ENCODE results near the gene CDC27.

CDC27 gene

DNA sequence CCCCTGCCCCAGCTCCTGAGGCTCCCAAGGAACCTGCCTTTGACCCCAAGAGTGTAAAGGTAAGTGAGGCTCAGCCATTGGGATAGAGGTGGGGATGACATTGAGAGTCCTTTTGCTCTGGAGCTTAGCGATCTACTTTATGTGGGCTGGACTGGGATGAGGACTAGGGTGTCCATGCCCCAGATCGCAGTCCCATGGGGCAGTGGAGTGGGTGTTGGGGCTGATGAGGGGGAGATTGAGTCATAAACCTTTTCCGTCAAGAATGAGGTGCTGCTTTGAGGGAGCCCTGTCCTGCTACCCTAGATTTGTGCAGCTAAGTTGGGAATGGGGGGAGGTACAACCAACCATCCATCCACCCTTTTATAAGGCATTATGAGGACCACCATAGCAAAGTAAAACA lies 20.4 kb upstream of the CDC27 start:
- Histone ChIP-seq H3K27me3 (ENCODE audit: control insufficient read depth in 1 of 2, insufficient read depth in 2 of 2, low read length in 2 of 2) (no peaks in the 10 kb centered on the region), H3K36me3 (ENCODE audit: control insufficient read depth in 1 of 2, insufficient read depth in 2 of 2, low read length in 2 of 2) (no peaks in the 10 kb centered on the region), H3K9ac (ENCODE audit: low read depth in 1 of 2, low read length in 2 of 2) (no peak overlapping the region), H3K4me1 (ENCODE audit: control insufficient read depth in 1 of 2, insufficient read depth in 2 of 2, low read length in 2 of 2) (peaks cover 22 to 23% of the 10 kb centered on the region in 2 donors), H3K4me3 (ENCODE audit: low read depth in 1 of 2, low read length in 2 of 2) (no peak overlapping the region), H3K27ac (ENCODE audit: low read depth, low read length) (no peak overlapping the region), H3K9me3 (ENCODE audit: control insufficient read depth in 1 of 2, low read length in 2 of 2) (no peaks in the 10 kb centered on the region)

DNA sequence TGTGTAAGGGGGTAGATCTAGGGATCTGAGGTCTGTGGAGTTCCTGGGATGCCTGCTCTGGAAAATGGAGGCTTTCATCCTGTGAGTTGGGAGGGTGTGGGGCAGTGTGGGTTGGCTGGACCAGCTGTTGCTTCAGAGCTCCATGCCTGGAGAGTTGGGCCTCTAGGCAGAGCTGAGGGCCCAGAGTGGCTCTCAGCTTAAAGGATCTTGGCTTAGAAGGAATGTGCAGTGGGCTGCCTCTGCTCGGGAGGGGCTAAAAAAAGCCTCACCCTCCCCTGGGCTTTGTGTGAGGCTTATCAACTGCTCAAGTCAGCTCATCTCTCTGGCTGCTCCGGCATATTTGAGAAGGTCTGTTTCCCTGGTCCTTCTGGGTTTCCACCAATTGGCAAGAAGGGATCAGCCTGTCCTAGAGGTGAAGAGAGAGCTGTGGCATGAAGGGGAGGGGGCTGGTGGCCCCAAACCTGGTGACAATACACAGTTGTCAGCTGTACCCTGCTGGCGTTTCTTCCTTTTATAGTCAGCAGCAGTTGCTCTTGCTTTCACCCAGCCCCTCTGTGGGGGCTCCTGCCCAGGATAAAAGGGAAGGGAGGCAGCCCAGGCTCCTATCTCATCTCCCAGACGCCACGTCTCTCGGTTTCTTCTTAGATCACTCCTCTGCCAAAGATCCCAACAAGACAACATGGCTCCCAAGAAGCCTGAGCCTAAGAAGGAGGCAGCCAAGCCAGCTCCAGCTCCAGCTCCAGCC lies 19.8 kb upstream of the CDC27 start, which contains the start of gene MYL4:
Gene MYL4 (plus strand): TSS at position 605 of the 745 bp plus-strand sequence. CDS start 75 bp downstream, at position 680.
- H3K9me3 ChIP-seq (ENCODE audit: control insufficient read depth in 1 of 2, low read length in 2 of 2), result no peaks in the 10 kb centered on the region
- H3K36me3 ChIP-seq (ENCODE audit: control insufficient read depth in 1 of 2, insufficient read depth in 2 of 2, low read length in 2 of 2), result no peaks in the 10 kb centered on the region
- no peak within 1 kb of the TSS for H3K9ac ChIP-seq (ENCODE audit: low read depth in 1 of 2, low read length in 2 of 2)
- H3K4me3 ChIP-seq (ENCODE audit: low read depth in 1 of 2, low read length in 2 of 2), result no peak within 1 kb of the TSS
- no peak within 1 kb of the TSS for H3K27ac ChIP-seq (ENCODE audit: low read depth, low read length)
- H3K4me1 ChIP-seq (ENCODE audit: control insufficient read depth in 1 of 2, insufficient read depth in 2 of 2, low read length in 2 of 2), result peaks cover 28 to 29% of the 10 kb centered on the region in 2 donors
- H3K27me3 ChIP-seq (ENCODE audit: control insufficient read depth in 1 of 2, insufficient read depth in 2 of 2, low read length in 2 of 2), result no peaks in the 10 kb centered on the region

DNA sequence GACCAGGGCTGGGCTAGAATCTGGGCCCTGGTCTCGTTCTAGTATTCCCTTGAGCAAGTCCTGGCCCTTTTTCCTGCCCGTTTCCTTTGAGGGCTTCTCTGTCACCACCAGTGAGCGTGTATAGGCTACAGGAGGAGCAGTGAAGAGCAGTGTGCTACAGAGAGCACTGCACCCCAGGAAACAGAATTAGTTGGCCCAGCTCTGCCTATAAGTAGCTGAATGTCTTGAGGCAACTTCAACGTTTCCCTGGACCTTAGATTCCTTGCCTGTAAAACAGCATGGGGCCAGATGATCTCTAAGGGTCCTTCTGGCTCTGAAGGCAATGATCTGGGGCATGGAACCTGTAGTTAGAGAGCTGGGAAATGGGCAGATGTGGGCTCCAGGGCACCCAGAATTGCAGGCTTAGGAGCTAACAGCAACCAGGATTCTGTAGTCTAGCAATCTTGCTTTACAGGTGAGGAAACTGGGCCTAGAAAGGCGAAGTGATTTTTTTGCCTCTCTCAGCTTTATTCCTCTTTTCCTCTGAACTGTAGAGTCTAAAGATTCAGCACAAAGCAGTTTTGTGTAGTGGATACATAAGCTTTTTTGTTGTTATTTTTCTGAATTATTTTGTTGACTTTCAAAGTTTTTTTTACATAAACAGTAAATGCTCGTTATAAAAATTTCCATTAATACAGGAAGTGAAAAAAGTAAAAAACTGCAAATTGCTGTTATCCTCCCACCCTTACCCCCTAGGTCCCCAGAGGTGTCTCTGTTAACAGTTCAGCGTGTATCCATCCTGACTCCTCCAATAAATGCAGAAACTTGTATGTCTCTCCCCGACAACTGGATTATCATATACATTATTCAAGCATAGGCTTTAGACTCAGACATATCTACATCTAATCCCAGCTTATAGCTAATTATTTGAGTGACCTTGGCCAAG lies 18.3 kb upstream of the CDC27 start:
- Histone ChIP-seq H3K9ac (ENCODE audit: low read depth in 1 of 2, low read length in 2 of 2) (no peak overlapping the region), H3K4me3 (ENCODE audit: low read depth in 1 of 2, low read length in 2 of 2) (no peak overlapping the region), H3K4me1 (ENCODE audit: control insufficient read depth in 1 of 2, insufficient read depth in 2 of 2, low read length in 2 of 2) (peaks cover 33 to 34% of the 10 kb centered on the region in 2 donors), H3K9me3 (ENCODE audit: control insufficient read depth in 1 of 2, low read length in 2 of 2) (no peaks in the 10 kb centered on the region), H3K27ac (ENCODE audit: low read depth, low read length) (no peak overlapping the region), H3K36me3 (ENCODE audit: control insufficient read depth in 1 of 2, insufficient read depth in 2 of 2, low read length in 2 of 2) (no peaks in the 10 kb centered on the region), H3K27me3 (ENCODE audit: control insufficient read depth in 1 of 2, insufficient read depth in 2 of 2, low read length in 2 of 2) (no peaks in the 10 kb centered on the region)

DNA sequence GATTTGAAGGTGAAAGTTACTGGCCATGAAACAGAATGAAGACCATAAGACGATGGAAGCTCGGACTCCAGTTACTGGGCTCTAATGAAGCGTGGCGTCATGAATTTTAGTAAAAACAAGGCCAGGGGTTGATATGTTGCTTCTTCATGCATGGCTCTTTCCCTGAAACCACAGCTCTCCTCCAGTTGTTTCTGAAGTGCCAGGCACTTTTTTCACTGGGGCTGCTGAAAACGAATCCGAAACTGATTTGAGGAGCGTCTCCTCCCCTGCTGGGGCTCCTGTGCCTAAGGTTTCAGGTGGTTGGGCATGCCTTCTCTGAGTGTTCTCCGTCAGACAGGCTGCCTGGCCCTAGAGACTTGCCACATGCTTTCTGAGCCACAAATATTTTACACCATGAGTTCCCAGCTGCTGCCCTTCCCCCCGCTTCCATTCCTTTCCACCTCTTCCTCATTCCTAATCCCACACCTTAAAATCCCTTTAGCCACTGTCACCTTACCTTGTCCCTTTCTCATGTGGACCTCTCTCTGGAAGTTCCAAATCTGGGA lies 16.4 kb upstream of the CDC27 start:
- Histone ChIP-seq H3K4me3 (ENCODE audit: low read depth in 1 of 2, low read length in 2 of 2) (peak overlapping the region; percentile 16 to 40), H3K4me1 (ENCODE audit: control insufficient read depth in 1 of 2, insufficient read depth in 2 of 2, low read length in 2 of 2) (peaks cover 37 to 38% of the 10 kb centered on the region in 2 donors), H3K9me3 (ENCODE audit: control insufficient read depth in 1 of 2, low read length in 2 of 2) (no peaks in the 10 kb centered on the region), H3K36me3 (ENCODE audit: control insufficient read depth in 1 of 2, insufficient read depth in 2 of 2, low read length in 2 of 2) (no peaks in the 10 kb centered on the region), H3K27ac (ENCODE audit: low read depth, low read length) (peak overlapping the region; percentile 59), H3K27me3 (ENCODE audit: control insufficient read depth in 1 of 2, insufficient read depth in 2 of 2, low read length in 2 of 2) (no peaks in the 10 kb centered on the region), H3K9ac (ENCODE audit: low read depth in 1 of 2, low read length in 2 of 2) (peak overlapping the region; percentile 28 to 59)

DNA sequence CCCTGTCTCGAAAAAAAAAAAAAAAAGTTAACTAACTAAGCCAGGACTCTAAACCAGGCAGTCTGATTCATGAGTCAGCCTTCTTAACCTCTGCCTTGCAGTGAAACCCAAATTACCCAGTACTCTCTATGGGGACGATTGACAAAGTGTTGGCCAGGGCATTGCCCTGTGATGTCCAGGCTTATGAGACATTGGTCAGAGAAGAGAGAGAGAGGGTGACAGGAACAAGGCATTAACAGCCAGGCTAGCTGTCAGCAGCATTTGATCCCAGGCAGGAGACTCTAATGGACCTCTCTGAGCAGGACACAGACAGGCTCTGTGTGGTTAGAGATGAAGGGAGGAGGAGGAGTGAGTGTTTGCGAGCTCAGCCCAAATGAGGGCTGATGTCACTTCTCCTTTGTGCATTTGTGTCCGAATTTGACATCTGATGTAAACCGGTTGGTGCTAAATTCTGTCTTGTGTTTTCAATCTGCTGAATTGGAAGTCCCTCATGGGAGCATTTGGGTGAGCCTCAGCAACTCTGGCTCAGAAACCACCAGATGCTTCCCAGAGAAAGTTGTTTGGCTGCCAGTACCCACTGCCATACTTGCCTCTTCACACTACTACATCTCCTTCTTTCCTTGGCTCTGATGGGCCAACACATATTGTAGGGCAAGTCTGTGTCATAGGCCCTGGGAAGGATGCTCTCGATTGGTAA lies 15.8 kb upstream of the CDC27 start:
- Histone ChIP-seq H3K27ac (ENCODE audit: low read depth, low read length) (peak overlapping the region; percentile 23), H3K4me1 (ENCODE audit: control insufficient read depth in 1 of 2, insufficient read depth in 2 of 2, low read length in 2 of 2) (peaks cover 42 to 43% of the 10 kb centered on the region in 2 donors), H3K9ac (ENCODE audit: low read depth in 1 of 2, low read length in 2 of 2) (peak overlapping the region; percentile 28 to 59), H3K4me3 (ENCODE audit: low read depth in 1 of 2, low read length in 2 of 2) (peak overlapping the region; percentile 16 to 40), H3K9me3 (ENCODE audit: control insufficient read depth in 1 of 2, low read length in 2 of 2) (no peaks in the 10 kb centered on the region), H3K27me3 (ENCODE audit: control insufficient read depth in 1 of 2, insufficient read depth in 2 of 2, low read length in 2 of 2) (no peaks in the 10 kb centered on the region), H3K36me3 (ENCODE audit: control insufficient read depth in 1 of 2, insufficient read depth in 2 of 2, low read length in 2 of 2) (no peaks in the 10 kb centered on the region)

DNA sequence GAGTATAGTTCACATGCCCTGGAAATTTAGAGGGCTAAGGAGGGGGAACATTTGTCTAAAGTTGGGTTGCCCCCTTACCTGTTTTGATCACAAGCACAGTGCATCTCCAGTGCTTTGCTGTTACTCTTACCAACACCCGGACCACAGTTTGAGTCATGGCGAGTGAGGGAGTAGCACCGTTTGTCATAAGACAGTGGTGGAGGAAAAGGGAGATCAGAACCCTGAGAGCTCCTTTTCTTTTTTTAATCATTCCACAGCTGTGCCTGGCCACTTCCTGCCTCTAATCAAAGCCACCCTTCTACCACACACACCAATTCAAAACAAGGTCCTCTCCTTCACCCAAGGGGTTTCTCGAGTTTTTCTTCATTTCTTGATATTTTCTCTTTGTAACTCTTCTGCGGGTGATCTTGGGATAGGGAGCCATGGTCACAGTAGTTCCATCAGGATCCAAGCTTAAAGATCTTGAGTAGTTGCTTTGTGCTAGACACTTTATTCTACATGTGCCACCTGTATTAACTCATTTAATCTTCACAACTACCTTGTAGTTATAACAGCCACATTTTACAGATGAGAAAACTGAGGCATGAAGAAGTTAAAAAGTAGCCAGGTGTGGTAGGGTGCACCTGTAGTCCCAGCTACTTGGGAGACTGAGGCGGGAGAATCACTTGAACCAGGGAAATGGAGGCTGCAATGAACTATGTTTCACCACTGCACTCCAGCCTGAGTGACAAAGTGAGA lies 15.1 kb upstream of the CDC27 start:
- Histone ChIP-seq H3K27me3 (ENCODE audit: control insufficient read depth in 1 of 2, insufficient read depth in 2 of 2, low read length in 2 of 2) (no peaks in the 10 kb centered on the region), H3K27ac (ENCODE audit: low read depth, low read length) (no peak overlapping the region), H3K4me3 (ENCODE audit: low read depth in 1 of 2, low read length in 2 of 2) (peak overlapping the region in 1 of 2 donors; percentile 6), H3K4me1 (ENCODE audit: control insufficient read depth in 1 of 2, insufficient read depth in 2 of 2, low read length in 2 of 2) (peaks cover 42 to 45% of the 10 kb centered on the region in 2 donors), H3K9me3 (ENCODE audit: control insufficient read depth in 1 of 2, low read length in 2 of 2) (no peaks in the 10 kb centered on the region), H3K9ac (ENCODE audit: low read depth in 1 of 2, low read length in 2 of 2) (peak overlapping the region in 1 of 2 donors; percentile 28), H3K36me3 (ENCODE audit: control insufficient read depth in 1 of 2, insufficient read depth in 2 of 2, low read length in 2 of 2) (no peaks in the 10 kb centered on the region)

DNA sequence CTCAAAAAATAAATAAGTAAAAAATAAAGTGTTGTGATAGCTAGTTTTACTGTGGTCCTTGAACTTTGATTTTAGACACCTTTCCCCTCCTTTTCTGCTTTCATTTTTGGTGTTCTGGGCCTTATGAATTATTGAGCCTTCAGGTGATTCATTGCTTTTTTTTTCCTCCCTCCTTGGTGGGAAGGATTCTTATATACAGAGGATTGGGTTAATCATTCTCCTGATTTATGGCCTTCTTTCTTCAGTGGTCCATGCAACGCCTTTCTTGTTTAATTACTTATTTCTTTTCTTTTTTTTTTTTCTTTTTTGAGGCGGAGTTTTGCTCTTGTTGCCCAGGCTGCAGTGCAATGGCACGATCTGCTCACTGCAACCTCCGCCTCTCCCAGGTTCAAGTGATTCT lies 12.1 kb upstream of the CDC27 start:
- no peaks in the 10 kb centered on the region for H3K27me3 ChIP-seq (ENCODE audit: control insufficient read depth in 1 of 2, insufficient read depth in 2 of 2, low read length in 2 of 2)
- no peaks in the 10 kb centered on the region for H3K36me3 ChIP-seq (ENCODE audit: control insufficient read depth in 1 of 2, insufficient read depth in 2 of 2, low read length in 2 of 2)
- no peaks in the 10 kb centered on the region for H3K9me3 ChIP-seq (ENCODE audit: control insufficient read depth in 1 of 2, low read length in 2 of 2)
- H3K4me1 ChIP-seq (ENCODE audit: control insufficient read depth in 1 of 2, insufficient read depth in 2 of 2, low read length in 2 of 2), result peaks cover 37 to 38% of the 10 kb centered on the region in 2 donors
- H3K27ac ChIP-seq (ENCODE audit: low read depth, low read length), result no peak overlapping the region
- no peak overlapping the region for H3K9ac ChIP-seq (ENCODE audit: low read depth in 1 of 2, low read length in 2 of 2)
- no peak overlapping the region for H3K4me3 ChIP-seq (ENCODE audit: low read depth in 1 of 2, low read length in 2 of 2)

DNA sequence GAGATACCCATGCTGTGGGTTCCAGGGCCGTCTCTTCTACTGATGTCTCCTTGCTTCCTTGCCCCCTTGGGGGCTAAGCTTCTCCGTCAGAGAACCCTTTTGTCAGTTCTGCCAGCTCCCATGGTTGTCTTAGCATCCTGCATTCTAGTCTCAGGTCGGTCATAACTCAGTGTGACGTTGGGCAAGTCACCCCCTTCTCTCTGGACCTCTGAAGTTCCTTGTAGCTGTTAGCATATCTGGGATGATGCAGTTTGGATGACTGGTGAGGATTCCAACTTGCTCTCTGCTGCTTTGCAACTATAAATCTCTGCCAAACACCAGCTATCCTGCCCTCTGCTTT lies 11.2 kb upstream of the CDC27 start:
- no peak overlapping the region for H3K9ac ChIP-seq (ENCODE audit: low read depth in 1 of 2, low read length in 2 of 2)
- H3K9me3 ChIP-seq (ENCODE audit: control insufficient read depth in 1 of 2, low read length in 2 of 2), result no peaks in the 10 kb centered on the region
- H3K4me1 ChIP-seq (ENCODE audit: control insufficient read depth in 1 of 2, insufficient read depth in 2 of 2, low read length in 2 of 2), result peaks cover 28 to 30% of the 10 kb centered on the region in 2 donors
- no peaks in the 10 kb centered on the region for H3K27me3 ChIP-seq (ENCODE audit: control insufficient read depth in 1 of 2, insufficient read depth in 2 of 2, low read length in 2 of 2)
- H3K36me3 ChIP-seq (ENCODE audit: control insufficient read depth in 1 of 2, insufficient read depth in 2 of 2, low read length in 2 of 2), result no peaks in the 10 kb centered on the region
- H3K27ac ChIP-seq (ENCODE audit: low read depth, low read length), result no peak overlapping the region
- no peak overlapping the region for H3K4me3 ChIP-seq (ENCODE audit: low read depth in 1 of 2, low read length in 2 of 2)

DNA sequence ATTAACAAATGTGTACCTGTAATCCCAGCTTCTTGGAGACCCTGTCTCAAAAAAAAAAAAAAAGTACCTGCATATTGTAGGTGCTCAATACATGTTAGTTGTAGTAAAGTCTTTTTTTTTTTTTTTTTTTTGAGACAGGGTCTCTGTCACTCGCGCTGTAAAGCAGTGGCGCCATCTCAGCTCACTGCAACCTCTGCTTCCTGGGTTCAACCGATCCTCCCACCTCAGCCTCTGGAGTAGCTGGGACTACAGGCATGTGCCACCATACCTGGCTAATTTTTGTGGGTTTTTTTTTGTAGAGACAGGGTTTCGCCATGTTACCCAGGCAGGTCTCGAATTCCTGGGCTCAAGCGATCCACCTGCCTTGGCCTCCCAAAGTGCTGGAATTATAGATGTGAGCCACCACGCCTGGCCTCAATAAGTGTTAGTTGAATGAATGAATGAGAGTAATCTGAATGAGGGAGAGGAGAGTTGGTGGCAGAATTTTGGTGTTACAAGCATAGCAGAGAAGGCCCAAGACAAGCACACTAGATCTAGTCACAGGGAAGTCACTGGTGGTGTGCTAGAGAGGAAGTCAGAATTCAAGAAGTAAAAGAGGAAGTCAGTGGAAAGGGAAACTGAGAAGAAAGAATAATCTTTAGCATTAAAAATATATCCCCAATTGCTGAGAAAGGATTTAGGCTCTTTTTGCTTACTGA lies 10.7 kb upstream of the CDC27 start:
- peaks cover 23 to 25% of the 10 kb centered on the region in 2 donors for H3K4me1 ChIP-seq (ENCODE audit: control insufficient read depth in 1 of 2, insufficient read depth in 2 of 2, low read length in 2 of 2)
- H3K9me3 ChIP-seq (ENCODE audit: control insufficient read depth in 1 of 2, low read length in 2 of 2), result no peaks in the 10 kb centered on the region
- no peak overlapping the region for H3K4me3 ChIP-seq (ENCODE audit: low read depth in 1 of 2, low read length in 2 of 2)
- H3K27ac ChIP-seq (ENCODE audit: low read depth, low read length), result no peak overlapping the region
- H3K27me3 ChIP-seq (ENCODE audit: control insufficient read depth in 1 of 2, insufficient read depth in 2 of 2, low read length in 2 of 2), result no peaks in the 10 kb centered on the region
- no peak overlapping the region for H3K9ac ChIP-seq (ENCODE audit: low read depth in 1 of 2, low read length in 2 of 2)
- H3K36me3 ChIP-seq (ENCODE audit: control insufficient read depth in 1 of 2, insufficient read depth in 2 of 2, low read length in 2 of 2), result no peaks in the 10 kb centered on the region

Data from duodenal mucosa (tissue), 2 donors.